HL-60/S4 treated with phorbol 12-myristate 13-acetate at 8.2 ng/mL for 4 days and 3 days (cell line): ENCODE measurements around the gene NRP2.

Experiments
- in situ Hi-C: fragments of 300-500 bp; cut with MboI; formaldehyde crosslinking; loops from 2 replicates; pipeline ENCODE4 v1.15.0; 2022; ENCODE audit warnings: low sequenced_read_pairs

NRP2 gene, protein sequence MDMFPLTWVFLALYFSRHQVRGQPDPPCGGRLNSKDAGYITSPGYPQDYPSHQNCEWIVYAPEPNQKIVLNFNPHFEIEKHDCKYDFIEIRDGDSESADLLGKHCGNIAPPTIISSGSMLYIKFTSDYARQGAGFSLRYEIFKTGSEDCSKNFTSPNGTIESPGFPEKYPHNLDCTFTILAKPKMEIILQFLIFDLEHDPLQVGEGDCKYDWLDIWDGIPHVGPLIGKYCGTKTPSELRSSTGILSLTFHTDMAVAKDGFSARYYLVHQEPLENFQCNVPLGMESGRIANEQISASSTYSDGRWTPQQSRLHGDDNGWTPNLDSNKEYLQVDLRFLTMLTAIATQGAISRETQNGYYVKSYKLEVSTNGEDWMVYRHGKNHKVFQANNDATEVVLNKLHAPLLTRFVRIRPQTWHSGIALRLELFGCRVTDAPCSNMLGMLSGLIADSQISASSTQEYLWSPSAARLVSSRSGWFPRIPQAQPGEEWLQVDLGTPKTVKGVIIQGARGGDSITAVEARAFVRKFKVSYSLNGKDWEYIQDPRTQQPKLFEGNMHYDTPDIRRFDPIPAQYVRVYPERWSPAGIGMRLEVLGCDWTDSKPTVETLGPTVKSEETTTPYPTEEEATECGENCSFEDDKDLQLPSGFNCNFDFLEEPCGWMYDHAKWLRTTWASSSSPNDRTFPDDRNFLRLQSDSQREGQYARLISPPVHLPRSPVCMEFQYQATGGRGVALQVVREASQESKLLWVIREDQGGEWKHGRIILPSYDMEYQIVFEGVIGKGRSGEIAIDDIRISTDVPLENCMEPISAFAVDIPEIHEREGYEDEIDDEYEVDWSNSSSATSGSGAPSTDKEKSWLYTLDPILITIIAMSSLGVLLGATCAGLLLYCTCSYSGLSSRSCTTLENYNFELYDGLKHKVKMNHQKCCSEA

DNA sequence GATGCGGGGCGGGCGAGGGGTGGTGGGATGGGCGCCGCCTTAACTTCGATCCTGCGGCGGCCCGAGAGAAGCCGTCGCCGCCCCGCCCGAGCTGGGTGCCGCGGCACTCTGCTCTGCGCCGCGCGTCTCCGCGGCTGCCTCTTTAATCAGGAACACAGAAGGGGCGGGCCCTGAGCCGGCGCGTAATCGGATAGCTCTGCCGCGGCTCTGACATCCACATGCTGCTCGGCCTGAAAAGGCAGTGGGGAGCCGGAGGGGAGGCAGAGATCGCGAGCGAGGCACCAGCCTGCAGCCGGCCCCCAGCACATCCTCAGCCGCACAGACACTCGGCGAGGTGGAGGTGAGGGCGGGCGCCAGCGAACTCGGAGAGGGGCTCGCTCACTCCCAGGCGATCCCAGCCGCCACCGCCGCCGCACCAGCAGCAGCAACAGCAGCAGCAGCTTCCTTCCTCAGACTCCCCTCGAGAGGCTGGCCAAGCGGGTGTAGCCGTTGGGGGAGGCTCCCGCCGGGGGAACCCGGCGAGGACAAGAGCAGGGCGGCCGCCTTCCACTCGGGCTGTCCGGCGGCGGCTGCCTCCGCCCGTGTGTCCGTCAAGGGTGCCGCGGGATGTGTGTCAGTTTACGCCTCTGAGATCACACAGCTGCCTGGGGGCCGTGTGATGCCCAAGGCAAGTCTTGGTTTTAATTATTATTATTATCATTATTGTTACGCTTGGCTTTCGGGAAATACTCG lies at the start of gene NRP2:
Gene NRP2, plus strand, starts transcription at position 263 of the 732 bp plus-strand sequence. CDS start 790 bp downstream, outside the sequence.
- in situ Hi-C loops: no loop called here

DNA sequence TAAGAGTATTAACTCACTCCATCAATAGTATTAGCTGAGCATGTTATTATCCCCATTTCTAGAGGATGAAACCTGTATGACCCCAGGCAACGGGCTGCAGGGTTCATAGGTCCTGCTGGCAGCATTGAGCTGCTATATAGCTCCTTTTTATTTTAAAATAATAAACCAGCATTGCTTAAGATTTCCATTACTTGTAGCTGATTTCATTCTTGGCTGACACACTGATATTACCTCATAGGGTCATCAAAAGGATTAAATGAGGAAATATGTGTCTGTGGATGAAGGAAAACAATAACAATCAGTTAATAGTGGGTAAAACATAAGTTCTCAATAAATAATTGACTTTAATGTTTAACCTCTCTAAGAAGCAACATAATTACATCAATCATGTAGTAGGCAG lies 48.3 kb upstream of the NRP2 start:
- in situ Hi-C loops: no loop called here

DNA sequence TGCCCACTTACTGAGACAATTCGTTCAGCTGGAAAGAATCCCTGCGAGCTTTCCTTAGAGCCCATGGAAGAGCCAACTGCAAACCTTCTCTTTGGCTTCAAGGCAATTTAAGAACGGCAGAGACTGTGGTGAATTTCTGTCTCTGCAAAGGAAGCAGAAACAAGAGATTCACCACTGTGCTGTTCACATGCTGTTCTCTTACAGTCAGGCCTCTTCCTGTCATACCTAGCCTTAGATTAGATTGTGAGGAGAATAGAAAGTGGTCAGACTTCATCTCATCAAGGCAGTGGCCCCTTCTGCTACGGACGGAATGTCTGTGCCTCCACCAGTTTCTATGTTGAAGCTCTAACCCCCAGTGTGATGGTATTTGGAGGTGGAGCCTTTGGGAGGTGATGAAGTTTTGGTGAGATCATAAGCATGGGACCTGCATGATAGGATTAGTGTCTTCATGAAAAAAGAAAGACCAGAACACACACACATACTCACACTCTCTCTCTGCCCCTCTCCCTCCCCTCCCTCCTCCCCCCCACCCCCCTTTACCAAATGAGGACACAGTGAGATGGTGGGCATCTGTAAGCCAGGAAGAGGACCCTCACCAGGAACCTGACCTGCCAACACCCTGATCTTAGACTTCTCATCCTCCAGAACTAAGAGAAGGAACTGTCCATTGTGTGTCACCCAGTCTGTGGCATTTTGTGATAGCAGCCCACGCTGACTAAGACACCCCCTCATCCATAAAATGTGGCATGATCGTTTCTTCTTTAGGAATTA lies 45.6 kb upstream of the NRP2 start:
- in situ Hi-C loops: no loop called here

DNA sequence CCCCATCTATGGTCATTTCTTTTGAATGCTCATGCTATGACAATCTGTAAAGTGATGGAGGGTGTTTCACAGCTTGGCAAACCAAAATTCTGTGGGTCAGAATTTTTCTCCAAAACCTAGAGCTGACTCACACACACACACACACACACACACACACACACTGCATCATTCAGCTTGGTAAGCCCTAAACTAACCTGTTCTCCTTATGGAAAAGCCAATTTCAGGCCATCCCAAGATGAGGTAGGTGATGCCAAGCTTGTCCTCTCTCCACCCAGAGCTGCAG lies 45.0 kb upstream of the NRP2 start:
- in situ Hi-C loops: no loop called here

DNA sequence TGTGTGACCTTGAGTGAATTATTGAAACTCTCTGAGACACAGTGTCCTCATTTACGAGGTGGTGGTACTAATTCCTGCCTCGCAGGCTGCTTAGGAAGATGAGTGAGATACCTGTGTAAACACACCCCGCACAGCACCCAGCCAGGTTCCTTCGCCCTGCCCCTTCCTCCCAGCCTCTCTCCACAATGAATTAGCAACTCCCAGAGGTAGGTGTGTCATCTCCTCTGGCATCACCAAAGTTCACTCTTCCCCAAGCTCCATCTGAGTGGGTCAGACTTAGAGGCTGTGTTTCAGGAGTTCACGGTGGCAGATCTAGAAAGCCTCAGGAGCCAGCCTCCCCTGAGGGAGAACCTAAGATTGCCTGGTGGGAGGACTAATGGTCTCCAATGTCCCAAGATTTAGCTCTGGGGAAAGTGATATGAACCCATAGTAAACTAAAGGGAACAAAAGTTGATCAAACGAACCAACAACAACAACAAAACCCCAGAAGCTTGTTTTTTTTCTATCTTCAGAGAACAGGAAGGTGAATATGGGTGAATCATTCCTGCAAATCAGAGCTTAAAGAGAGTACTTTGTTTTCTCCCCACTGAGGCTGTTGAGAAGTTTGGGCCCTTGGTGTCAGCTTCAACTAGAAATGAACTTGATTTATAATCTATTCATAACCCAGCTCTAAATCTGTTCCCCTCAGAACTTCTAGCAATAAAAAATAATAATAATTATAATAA lies 44.4 kb upstream of the NRP2 start:
- in situ Hi-C loops: no loop called here

DNA sequence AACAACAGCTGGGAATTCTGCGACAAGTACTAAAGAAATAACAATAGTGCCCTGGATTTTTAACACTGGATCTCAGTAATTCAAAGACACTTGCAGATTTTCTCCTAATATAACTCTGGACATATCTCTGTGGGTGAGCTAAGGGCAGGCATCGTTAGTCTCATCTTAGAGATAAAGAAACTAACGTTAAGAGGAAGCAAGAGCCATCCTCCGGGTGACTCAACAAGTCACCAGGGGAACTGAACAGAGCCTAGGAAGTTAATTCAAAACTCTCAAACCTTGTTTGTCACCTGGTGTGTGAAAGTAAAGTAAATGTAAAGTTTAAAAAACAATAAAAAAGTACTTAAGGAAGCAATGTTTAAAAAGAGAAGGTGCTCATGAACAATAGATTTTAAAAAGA lies 41.6 kb upstream of the NRP2 start:
- in situ Hi-C loops: no loop called here

DNA sequence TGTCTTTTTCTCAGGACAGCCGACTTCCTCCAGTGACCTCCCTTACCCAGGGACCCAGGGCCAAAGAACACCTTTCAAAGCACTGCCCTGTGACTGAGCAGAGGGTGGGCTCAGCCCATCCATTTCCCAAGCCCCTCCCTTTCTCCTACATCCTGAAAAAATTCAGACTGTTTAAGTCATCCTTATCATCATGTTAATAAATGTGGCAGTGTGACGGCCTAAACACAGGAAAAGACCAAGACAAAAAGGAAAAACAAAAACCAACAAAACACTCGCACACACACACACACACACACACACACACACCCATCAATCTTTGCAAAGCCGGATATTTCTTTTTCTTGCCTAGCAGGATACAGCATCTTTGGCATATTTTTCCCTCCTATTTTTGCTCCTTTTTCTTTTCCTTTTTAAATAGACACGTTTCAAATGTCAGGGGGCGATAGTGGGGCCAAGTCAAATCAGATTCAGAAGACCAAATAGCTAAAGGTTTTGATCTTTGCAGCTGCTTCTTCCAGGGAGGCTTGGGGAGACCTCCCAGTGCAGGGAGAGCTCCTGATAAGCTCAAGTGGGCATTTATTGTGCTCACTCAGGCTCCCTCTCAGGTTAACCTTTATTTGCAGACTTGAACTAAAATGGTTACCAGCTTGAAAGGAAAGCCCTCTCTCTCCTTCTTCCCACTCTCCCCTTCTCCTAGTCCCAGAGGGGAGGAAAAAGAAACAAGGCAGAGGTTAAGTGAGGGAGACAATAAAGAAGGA lies 39.5 kb upstream of the NRP2 start:
- in situ Hi-C loops: no loop called here

DNA sequence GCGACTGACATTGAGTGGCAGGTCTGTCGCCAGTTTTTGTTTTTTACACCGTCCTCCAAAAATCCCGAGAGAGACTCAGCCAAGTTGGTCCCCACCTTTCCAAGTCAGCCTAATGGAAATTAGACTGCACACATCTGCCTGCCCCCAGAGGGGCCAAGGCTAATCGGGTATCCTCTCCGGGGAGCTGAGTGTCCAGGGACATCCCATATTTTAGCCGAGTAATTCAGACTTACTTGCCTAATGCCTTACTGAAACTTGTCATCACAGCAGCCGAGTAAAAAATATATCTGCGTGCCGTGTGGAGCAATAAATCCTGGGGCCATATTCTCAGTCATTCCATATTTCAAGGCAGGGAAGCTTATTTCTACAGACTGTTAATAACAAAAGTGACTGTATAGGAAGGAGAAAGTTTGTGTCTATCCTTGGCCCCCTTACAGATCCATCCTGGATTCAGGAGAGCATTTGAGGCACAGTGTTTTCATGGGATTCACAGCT lies 38.9 kb upstream of the NRP2 start:
- in situ Hi-C loops: no loop called here

DNA sequence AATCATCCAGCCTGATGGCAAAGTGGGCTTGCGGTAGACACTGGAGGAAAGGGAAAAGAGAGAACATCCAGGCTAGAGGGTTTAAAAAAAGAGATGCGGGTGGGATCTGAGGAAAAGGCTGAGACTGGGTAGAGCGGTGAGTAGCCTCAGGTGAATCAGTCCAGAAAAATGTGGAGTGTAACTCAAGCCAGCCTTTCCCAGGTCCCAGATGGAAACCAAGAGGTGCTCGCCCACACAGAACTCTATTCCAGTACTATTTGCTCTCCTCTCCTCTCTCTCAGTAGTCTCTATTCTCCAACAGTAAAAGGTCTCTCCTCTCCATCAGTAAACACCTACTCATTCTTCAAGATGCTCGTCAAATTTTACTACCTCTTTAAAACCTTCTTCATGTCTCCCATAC lies 38.3 kb upstream of the NRP2 start:
- in situ Hi-C loops: no loop called here

DNA sequence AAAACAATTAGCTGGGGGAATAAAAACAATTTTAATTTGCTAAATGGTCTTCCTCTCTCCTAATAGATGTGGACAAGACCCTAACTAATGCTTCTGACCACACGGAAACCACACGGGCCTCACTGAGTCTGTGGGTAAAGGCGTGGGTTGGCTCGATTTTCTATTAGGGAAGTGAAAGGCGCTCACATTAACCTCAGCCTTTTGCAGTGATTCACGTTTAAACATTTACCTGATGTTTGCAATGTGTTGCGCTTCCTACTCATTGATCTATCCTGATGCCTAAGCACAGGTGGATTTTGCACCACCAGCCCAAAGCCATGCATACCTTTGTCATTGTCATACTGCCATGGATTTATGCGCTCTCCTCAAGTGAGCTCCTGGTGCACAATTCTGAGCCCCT lies 35.6 kb upstream of the NRP2 start:
- in situ Hi-C loops: no loop called here

DNA sequence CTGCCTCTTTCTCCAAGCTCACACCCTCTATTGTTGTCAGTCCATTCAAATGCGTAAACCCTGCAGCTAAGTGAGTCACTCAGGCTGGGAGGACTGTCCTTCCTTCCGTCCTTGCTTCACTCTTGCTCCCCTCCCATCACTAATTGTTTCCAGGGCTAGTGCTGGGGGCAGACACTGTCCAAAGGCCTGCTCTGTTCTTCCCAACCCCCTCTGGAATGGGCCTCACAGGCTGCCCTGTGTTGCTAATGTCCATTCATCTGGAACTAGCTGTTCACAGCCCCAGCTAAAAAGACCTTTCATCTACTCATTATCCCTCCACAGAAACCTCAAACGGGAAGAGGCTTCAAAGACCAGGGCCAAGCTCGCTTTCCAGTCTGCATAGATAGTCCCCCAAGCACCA lies 31.9 kb upstream of the NRP2 start:
- in situ Hi-C loops: no loop called here

DNA sequence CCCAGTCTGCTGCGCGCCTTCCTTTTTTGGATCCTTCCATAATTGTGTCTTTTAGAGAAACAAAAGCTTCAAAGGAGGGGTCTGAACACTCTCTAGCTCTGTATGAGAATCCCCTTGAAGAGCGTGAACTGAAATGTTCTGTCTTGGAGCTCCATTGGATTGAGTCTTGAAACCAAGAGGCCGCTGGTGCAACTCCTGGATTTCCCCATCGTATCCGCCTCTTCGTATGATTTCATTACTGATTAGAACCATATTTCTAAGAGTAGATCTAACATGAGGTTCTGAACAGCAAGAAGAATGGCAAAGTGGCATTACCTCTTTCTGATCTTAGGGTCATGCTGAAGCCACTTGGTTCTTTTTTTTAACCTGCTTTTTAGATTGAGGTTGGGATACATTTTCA lies 31.4 kb upstream of the NRP2 start:
- in situ Hi-C loops: no loop called here

DNA sequence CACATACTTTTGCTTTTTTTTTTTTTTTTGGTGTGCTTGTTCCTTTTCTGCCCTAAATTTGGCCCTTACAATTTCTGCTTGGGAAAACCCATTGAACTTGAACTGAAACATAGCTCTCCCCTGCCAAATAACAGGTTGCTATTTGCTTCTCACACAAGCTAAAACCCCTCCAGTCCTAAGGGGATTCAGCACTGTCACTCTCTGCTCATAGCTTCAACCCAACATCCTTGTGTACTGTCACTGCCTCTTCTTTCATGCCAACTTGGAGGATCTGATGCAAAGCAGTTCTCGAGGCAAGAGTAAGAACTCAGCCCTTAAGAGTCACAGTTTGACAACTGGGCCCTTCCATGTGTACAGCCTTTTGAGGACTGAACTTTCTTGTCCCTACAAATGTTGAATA lies 30.6 kb upstream of the NRP2 start:
- in situ Hi-C loops: no loop called here

DNA sequence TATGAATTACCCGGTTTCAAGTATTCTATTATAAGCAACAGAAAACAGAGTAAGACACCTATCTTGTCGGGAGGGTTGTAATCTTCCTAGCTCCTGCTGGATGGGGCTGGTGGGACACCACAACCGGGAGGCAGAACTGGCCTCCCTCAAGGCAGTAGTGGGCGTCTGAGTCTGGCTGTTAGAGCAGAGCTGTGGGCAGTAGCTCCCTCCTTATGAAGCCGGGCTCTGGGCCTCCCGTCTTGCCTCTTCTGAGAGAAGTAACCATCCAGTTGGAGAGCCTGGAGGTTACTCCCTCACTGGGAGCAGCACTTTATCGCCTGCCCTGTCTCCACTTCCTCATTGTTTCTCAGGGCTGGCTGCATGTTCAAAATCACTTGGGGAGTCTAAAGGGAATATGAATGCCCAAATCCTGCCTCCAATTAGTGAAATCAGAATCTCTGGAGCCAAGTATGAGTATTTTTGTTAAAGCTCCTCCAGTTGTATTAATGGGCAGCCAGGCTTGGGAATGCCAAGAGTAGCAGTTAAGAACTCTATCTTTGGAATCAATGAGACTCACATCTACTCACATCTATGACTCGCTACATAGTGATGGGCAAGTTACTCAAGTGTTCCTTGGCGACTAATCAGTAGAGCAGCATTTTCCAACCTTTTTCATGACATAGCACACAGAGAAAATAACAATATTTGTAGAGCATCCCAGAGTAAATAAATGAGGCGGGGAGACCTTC lies 27.3 kb upstream of the NRP2 start:
- in situ Hi-C loops: no loop called here

DNA sequence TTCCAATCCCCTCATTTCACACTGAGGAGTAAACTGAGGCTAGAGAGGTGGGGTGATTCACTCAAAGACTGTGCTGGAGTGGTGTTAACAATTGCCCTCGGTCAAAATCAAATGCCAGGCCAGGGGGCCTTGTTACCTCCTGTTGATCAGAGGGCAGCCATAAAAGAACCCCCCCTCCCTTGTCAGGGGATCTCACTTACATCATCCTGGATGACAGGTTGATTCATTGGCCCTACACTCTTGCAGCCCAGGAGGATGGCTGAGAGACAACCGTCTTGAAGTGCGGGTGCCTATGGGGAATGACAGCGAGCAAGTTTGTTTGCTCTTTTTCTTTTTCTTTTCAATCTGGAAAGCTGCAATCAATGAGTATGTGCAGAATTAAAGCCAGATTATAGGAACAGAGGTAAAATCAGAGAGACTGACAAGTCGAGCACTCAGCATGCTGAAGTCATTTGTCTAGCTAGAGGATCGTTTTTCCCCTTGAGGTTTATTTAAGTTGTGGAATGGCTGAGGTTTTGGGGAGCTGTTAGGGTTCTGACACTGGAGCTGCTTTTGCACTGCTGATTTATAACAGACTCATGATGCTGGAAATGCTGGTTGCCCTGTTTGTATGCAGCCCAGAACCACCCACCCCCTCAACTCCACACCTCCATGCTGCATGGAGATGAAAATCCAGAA lies 26.4 kb upstream of the NRP2 start:
- in situ Hi-C loops: no loop called here

DNA sequence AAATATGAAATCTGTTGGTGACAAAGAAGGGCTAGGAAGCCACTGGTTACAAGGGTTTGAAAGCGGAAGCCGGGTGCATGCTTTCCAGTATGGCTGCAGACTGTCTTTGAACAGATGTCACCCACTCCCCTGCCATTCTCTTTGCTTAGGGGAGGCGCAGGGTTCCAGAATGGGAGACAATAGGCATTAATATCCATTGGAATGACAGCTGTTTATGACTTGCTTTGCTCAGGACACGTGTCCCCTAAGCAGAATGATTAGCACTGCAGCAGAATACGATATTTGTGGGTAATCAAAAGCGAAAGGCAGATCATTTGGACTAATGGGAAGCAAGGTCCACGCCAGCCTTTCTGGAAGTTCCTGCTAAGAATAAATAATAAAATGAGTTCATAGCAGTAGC lies 25.8 kb upstream of the NRP2 start:
- in situ Hi-C loops: no loop called here

DNA sequence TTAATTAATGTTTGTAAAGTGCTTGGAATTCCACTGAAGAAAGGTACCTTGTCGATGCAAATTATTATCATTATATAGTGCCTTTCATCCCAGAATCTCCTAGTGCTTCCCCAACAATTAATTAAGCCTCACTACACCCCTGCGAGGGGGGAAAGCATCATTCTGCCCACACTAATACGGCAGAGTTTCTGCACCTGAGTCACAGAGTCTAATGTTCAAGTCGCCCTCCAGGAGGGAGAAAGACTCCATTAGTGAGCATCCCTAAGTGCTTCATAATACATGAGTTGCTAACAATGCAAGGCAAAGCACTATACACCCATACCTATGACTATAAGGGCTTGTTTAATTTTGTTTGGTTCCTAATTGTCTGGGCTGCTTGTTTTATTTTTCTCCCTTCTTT lies 25.4 kb upstream of the NRP2 start:
- in situ Hi-C loops: no loop called here

DNA sequence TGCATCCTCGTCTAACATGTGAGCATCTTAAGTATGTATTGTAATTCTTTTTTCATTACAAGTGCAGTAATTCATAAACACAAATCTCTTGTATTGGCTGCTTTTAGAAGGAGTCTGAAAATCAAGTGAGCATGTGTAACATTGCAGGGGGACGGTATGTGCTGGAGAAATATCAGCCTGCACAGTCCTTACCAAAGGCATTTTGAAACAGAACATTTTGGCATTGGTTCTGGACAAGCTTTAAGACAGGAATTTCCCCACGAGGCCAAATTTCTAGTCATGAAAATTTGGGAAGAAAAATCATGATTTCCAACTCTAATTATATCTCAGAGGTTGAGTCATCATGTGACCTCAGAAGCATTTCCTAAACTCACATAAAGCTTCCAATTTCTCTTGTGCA lies 24.7 kb upstream of the NRP2 start:
- in situ Hi-C loops: no loop called here
